ENCODE data around the gene RABL6.

RABL6 gene

GRCh38 chr9:136769710-136770191 lies 38.0 kb upstream of the RABL6 start (continued):
- no peak for TF ChIP-seq ZNF596 (tag by site-specific recombination; IDR thresholded peaks at IDR 0.05)
- TF ChIP-seq, protein P1, sequence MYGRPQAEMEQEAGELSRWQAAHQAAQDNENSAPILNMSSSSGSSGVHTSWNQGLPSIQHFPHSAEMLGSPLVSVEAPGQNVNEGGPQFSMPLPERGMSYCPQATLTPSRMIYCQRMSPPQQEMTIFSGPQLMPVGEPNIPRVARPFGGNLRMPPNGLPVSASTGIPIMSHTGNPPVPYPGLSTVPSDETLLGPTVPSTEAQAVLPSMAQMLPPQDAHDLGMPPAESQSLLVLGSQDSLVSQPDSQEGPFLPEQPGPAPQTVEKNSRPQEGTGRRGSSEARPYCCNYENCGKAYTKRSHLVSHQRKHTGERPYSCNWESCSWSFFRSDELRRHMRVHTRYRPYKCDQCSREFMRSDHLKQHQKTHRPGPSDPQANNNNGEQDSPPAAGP (tag by site-specific recombination; IDR thresholded peaks at IDR 0.05) = no peak
- TF ChIP-seq ZNF473 (tag by site-specific recombination; IDR thresholded peaks at IDR 0.05) = no peak
- no peak for TF ChIP-seq ZNF48 (tag by site-specific recombination; IDR thresholded peaks at IDR 0.05)
- TF ChIP-seq ZSCAN30 (tag by site-specific recombination; IDR thresholded peaks at IDR 0.05) = peak; percentile 20; the same call in 1 of the 2 replicates
- no peak for TF ChIP-seq ZNF701 (tag by site-specific recombination; IDR thresholded peaks at IDR 0.05)
- no peak for TF ChIP-seq OVOL3 (tag by site-specific recombination; IDR thresholded peaks at IDR 0.05)
- TF ChIP-seq, protein P2, sequence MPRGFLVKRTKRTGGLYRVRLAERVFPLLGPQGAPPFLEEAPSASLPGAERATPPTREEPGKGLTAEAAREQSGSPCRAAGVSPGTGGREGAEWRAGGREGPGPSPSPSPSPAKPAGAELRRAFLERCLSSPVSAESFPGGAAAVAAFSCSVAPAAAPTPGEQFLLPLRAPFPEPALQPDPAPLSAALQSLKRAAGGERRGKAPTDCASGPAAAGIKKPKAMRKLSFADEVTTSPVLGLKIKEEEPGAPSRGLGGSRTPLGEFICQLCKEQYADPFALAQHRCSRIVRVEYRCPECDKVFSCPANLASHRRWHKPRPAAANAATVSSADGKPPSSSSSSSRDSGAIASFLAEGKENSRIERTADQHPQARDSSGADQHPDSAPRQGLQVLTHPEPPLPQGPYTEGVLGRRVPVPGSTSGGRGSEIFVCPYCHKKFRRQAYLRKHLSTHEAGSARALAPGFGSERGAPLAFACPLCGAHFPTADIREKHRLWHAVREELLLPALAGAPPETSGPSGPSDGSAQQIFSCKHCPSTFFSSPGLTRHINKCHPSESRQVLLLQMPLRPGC (tag by site-specific recombination; IDR thresholded peaks at IDR 0.05) = no peak
- no peak for TF ChIP-seq ZNF561 (tag by site-specific recombination; IDR thresholded peaks at IDR 0.05; ENCODE audit: borderline replicate concordance)
- no peak for TF ChIP-seq ZNF707 (tag by site-specific recombination; IDR thresholded peaks at IDR 0.05)
- TF ChIP-seq ZNF837 (tag by site-specific recombination; IDR thresholded peaks at IDR 0.05) = no peak
- TF ChIP-seq SP2 (tag by site-specific recombination; IDR thresholded peaks at IDR 0.05) = no peak
- 0 out of 2 replicates have a peak, but pooled peaks have one; percentile 32 for TF ChIP-seq ZBTB17 (tag by site-specific recombination; IDR thresholded peaks at IDR 0.05)
- no peak for TF ChIP-seq ZNF175 (tag by site-specific recombination; IDR thresholded peaks at IDR 0.05)
- TF ChIP-seq SCRT2 (tag by site-specific recombination; IDR thresholded peaks at IDR 0.05) = no peak
- no peak for TF ChIP-seq ZNF426 (tag by site-specific recombination; IDR thresholded peaks at IDR 0.05)
- no peak for TF ChIP-seq ZBTB44 (tag by site-specific recombination; IDR thresholded peaks at IDR 0.05)
- peak; percentile 59 for TF ChIP-seq GLIS2 (tag by site-specific recombination; IDR thresholded peaks at IDR 0.05)
- TF ChIP-seq, protein P3, sequence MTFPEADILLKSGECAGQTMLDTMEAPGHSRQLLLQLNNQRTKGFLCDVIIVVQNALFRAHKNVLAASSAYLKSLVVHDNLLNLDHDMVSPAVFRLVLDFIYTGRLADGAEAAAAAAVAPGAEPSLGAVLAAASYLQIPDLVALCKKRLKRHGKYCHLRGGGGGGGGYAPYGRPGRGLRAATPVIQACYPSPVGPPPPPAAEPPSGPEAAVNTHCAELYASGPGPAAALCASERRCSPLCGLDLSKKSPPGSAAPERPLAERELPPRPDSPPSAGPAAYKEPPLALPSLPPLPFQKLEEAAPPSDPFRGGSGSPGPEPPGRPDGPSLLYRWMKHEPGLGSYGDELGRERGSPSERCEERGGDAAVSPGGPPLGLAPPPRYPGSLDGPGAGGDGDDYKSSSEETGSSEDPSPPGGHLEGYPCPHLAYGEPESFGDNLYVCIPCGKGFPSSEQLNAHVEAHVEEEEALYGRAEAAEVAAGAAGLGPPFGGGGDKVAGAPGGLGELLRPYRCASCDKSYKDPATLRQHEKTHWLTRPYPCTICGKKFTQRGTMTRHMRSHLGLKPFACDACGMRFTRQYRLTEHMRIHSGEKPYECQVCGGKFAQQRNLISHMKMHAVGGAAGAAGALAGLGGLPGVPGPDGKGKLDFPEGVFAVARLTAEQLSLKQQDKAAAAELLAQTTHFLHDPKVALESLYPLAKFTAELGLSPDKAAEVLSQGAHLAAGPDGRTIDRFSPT (tag by site-specific recombination; IDR thresholded peaks at IDR 0.05) = no peak
- no peak for TF ChIP-seq ZSCAN16 (tag by site-specific recombination; IDR thresholded peaks at IDR 0.05)
- no peak for TF ChIP-seq ZBTB21 (tag by site-specific recombination; IDR thresholded peaks at IDR 0.05)
- no peak for TF ChIP-seq ZNF621 (tag by site-specific recombination; IDR thresholded peaks at IDR 0.05)
- no peak for TF ChIP-seq ZNF830 (tag by site-specific recombination; IDR thresholded peaks at IDR 0.05; ENCODE audit: low read depth)
- TF ChIP-seq ZNF221 (tag by site-specific recombination; IDR thresholded peaks at IDR 0.05; ENCODE audit: borderline replicate concordance) = no peak
- no peak for TF ChIP-seq ZNF121 (tag by site-specific recombination; IDR thresholded peaks at IDR 0.05)
- TF ChIP-seq ZNF677 (tag by site-specific recombination; IDR thresholded peaks at IDR 0.05) = no peak
- TF ChIP-seq ZNF132 (tag by site-specific recombination; IDR thresholded peaks at IDR 0.05; ENCODE audit: borderline replicate concordance) = no peak
- TF ChIP-seq ZNF274 (IDR thresholded peaks at IDR 0.05; ENCODE audit: low read length) = no peak
- no peak for TF ChIP-seq ZNF274 (tag by site-specific recombination; IDR thresholded peaks at IDR 0.05; ENCODE audit: borderline replicate concordance)
- no peak for TF ChIP-seq WT1 (tag by site-specific recombination; IDR thresholded peaks at IDR 0.05)
- TF ChIP-seq ZNF571 (tag by site-specific recombination; IDR thresholded peaks at IDR 0.05) = no peak
- no peak for TF ChIP-seq ZNF514 (tag by site-specific recombination; IDR thresholded peaks at IDR 0.05)
- no peak for TF ChIP-seq MYNN (tag by site-specific recombination; IDR thresholded peaks at IDR 0.05; ENCODE audit: borderline replicate concordance)
- TF ChIP-seq, protein P4, sequence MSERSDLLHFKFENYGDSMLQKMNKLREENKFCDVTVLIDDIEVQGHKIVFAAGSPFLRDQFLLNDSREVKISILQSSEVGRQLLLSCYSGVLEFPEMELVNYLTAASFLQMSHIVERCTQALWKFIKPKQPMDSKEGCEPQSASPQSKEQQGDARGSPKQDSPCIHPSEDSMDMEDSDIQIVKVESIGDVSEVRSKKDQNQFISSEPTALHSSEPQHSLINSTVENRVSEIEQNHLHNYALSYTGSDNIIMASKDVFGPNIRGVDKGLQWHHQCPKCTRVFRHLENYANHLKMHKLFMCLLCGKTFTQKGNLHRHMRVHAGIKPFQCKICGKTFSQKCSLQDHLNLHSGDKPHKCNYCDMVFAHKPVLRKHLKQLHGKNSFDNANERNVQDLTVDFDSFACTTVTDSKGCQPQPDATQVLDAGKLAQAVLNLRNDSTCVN (tag by site-specific recombination; optimal IDR thresholded peaks at IDR 0.05) = no peak
- no peak for TF ChIP-seq TRIM28 (IDR thresholded peaks at IDR 0.05; ENCODE audit: borderline replicate concordance, low read length)
